HG03159 (cell line): ENCODE data around the gene SLC19A2.

Experiments
- ATAC-seq: cut with Tn5 transposase; IDR thresholded peaks from one replicate; pipeline ENCODE4 v1.9.1; 2021; ENCODE audit warnings: mild to moderate bottlenecking, moderate library complexity; ENCODE audit not compliant: unreplicated experiment

Gene SLC19A2

GRCh38 chr1:169414952-169415351 lies 70.8 kb downstream of the SLC19A2 start:
- ATAC-seq: no peak
